Putamen (tissue), 1 donor: ENCODE measurements around the gene GAPDH.
"Not testable (repeated sequence)": the region's sequence is repeated elsewhere in the genome, so short reads cannot be mapped to it uniquely, and the experiment has no call there.

ENCODE experiments used
- DNase-seq: peaks from one replicate; pipeline ENCODE4 v3.0.0-alpha.2; 2016; ENCODE audit warnings: low spot score

GAPDH gene

DNA sequence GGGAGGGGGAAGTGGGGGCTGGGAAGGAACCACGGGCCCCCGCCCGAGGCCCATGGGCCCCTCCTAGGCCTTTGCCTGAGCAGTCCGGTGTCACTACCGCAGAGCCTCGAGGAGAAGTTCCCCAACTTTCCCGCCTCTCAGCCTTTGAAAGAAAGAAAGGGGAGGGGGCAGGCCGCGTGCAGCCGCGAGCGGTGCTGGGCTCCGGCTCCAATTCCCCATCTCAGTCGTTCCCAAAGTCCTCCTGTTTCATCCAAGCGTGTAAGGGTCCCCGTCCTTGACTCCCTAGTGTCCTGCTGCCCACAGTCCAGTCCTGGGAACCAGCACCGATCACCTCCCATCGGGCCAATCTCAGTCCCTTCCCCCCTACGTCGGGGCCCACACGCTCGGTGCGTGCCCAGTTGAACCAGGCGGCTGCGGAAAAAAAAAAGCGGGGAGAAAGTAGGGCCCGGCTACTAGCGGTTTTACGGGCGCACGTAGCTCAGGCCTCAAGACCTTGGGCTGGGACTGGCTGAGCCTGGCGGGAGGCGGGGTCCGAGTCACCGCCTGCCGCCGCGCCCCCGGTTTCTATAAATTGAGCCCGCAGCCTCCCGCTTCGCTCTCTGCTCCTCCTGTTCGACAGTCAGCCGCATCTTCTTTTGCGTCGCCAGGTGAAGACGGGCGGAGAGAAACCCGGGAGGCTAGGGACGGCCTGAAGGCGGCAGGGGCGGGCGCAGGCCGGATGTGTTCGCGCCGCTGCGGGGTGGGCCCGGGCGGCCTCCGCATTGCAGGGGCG is at the start of gene GAPDH:
GAPDH (plus strand) TSS at position 595 of the 772 bp plus-strand sequence. CDS start 316 bp downstream, outside the sequence.
- DNase-seq, result peak; percentile 98

DNA sequence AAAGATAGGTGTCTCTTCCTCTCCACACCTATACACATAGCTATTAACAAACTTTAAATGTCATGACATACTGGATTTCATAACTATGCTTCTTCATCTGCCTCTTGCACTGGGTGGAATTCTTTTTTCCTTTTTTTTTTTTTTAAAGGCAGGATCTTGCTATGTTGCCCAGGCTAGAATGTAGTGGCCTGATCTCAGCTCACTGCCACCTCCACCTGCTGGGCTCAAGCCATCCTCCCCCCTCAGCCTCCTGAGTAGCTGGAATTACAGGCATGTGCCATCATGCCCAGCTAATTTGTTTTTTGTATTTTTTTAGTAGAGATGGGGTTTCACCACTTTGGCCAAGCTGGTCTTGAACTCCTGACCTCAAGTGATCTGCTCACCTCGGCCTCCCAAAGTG is 46.1 kb upstream of the GAPDH start:
- DNase-seq, result no peak

GRCh38 chr12:6489449-6489848 is 44.9 kb upstream of the GAPDH start:
- no peak for DNase-seq

DNA sequence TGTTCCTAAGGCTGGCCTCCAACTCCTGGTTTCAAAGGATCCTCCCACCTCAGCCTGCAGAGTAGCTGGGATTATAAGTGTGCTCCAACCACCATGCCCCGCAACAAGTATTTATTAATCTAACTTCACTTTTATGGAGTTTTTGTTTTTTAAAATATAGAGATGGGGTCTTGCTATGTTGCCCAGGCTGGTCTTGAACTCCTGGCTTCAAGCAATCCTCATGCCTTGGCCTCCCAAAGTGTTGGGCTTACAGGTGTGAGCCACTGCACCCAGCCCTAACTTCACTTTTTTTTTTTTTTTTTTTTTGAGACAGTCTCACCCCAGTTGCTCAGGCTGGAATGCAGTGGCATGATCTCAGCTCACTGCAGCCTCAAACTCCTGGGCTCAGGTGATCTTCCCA is 43.6 kb upstream of the GAPDH start:
- DNase-seq, result not testable (repeated sequence)

GRCh38 chr12:6492838-6493496 is 41.4 kb upstream of the GAPDH start, which contains the start of gene MRPL51:
Gene MRPL51, minus strand, starts transcription at chr12:6493262. Its CDS starts 126 bp downstream, at chr12:6493136.
- peak; percentile 96 for DNase-seq

- peak; percentile 97 for DNase-seq
These were observed 40.6 kb upstream of the GAPDH start, which contains the start of gene NCAPD2 for GRCh38 chr12:6493497-6494257. Gene NCAPD2, plus strand, starts transcription at chr12:6494102. Its CDS starts 997 bp downstream, at chr12:6495099.

GRCh38 chr12:6494258-6494743 is 40.0 kb upstream of the GAPDH start:
- DNase-seq, result no peak

DNA sequence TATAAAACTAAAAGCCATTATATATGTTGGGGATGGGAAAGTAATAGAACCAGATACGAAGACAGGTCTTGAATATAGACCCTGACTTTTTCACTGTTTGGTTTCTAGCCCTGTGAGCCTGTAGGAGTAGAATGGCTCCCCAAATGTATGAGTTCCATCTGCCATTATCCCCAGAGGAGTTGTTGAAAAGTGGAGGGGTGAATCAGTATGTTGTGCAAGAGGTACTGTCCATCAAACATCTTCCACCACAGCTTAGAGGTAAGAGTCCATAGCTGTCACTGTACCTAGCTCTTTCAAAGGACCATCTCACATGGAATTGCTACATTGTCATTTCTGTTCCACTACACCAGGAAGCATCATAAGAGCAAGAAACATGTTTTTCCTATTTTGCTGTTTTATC is 39.3 kb upstream of the GAPDH start:
- no peak for DNase-seq

DNA sequence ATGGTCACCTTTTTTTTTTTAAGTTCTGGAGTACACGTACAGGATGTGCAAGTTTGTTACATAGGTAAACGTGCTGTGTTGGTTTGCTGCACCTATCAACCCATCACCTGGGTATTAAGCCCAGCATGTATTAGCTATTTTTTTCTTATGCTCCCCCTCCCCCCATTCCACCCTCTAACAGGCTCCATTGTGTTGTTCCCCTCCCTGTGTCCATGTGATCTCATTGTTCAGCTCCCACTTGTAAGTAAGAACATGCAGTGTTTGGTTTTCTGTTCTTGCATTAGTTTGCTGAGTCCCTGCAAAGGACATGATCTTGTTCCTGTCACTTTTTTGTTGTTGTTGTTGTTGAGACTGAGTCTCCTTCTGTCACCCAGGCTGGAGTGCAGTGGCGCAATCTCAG is 37.0 kb upstream of the GAPDH start:
- DNase-seq, result peak; percentile 59

DNA sequence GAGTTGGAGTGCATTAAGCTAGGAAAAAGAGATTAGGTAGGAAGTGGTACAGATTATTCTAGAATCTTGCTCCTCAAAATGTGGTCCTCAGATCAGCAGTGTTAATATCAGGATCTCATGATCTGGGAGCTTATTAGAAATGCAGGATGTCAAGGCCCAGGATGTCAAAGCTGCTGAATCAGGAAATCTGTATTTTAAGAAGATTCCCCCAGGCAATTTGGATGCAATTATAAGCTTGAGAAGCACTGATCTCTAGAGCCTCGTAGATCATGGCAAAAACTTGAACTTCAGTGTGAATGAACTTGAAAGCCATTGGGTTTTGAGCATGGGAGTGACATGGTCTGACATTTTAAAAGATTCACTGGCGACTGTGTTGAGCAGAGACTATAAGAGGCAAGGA is 33.9 kb upstream of the GAPDH start:
- DNase-seq, result no peak

DNA sequence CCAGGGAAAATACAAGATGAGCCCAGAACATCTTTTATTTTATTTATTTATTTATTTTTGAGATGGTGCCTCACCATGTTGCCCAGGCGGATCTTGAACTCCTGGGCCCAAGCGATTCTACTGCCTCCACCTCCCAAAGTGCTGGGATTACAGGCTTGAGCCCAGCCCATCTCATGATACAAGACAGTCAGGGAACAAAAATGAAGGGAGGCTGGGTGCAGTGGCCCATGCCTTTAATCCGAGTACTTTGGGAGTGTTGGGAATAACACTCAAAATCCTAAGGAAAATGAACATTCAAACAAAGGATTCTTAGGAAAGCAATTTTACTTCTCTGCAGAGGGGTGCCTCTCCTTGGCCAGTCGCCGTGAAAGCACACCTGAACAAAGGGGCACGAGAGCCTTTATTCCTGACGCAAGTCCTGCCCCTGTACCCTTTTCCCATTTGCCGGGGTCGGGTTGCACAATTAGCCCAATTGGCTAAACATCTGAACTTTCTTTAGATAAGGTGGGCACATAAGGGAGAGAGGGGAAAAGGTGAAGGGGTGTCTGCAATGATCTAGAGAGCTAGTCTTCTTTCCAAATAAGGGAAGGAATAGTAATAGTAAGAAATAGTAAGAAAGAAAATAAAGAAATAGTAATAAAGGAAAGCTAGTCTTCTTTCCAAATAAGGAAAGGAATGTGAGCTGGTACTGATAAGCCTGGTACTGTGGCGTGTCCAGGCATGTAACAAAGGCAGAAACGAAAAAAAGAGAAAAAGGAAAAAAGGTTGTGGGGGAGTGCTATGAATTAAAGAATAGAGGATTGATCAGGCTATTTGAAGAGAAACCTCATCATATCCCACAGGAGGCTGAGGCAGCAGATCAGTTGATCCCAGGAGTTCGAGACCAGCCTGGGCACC is 27.0 kb upstream of the GAPDH start:
- no peak for DNase-seq

DNA sequence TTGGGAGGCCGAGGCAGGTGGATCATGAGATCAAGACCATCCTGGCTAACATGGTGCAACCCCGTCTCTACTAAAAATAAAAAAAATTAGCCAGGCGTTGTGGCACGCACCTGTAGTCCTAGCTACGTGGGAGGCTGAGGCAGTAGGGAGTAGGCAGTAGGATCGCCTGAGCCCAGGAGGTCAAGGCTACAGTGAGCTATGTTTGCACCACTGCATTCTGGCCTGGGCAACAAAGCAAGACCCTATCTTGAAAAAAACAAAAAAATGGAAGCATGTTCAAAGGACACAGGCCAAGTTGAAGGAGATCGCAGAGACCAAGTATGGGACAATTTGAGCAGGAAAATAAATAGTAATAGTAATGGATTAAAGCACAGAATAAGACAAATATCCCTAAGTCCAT is 26.2 kb upstream of the GAPDH start:
- no peak for DNase-seq

GRCh38 chr12:6520186-6520585 is 14.1 kb upstream of the GAPDH start:
- DNase-seq, result no peak

DNA sequence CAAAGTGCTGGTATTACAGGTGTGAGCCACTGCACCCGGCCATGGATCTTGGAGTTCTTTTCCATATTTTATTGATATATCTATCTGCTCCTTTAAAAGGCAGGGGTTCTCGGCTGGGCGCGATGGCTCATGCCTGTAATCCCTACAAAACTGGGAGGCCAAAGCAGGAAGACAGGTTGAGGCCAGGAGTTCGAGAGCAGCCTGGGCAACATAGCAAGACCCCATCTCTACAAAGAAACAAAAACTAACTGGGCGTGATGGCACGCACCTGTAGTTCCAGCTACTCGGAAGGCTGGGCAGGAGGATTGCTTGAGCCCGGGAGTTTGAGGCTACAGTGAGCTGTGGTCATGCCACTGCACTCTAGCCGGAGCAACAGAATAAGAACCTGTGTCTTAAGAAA is 12.1 kb upstream of the GAPDH start:
- no peak for DNase-seq

DNA sequence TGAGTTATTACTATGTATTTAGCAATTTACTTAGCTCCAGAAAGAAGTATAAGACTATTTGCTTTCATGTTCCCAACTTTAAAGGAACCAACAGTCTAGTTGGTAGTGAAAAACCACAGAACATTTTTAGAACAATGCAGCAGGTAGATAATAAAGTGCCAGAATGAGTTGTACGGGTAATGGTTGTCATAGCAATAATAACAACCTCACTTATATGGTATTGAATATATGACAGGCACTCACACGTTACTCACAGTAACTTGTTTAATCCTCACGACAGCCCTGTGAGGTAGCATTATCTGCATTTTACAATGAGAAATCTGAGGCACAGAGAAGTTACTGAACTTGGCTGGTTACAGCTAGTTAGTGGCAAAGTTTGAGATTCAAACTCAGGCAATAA is 10.6 kb upstream of the GAPDH start:
- no peak for DNase-seq

GRCh38 chr12:6524648-6525047 is 9.7 kb upstream of the GAPDH start:
- DNase-seq, result no peak

DNA sequence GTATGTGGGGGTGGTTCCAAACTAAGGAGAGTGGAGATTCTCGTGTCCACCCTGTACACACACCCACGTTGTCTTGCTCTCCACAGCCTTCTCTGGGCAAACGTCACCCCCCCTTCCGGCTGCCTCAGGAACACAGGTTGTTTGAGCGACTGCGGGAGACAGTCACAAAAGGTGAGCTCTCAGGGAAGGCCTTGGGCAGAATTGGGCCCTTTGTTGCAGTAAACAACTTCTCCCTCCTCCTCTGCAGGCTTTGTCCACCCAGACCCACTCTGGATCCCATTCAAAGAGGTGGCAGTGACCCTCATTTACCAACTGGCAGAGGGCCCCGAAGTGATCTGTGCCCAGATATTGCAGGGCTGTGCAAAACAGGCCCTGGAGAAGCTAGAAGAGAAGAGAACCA is 8.1 kb upstream of the GAPDH start:
- DNase-seq, result no peak

DNA sequence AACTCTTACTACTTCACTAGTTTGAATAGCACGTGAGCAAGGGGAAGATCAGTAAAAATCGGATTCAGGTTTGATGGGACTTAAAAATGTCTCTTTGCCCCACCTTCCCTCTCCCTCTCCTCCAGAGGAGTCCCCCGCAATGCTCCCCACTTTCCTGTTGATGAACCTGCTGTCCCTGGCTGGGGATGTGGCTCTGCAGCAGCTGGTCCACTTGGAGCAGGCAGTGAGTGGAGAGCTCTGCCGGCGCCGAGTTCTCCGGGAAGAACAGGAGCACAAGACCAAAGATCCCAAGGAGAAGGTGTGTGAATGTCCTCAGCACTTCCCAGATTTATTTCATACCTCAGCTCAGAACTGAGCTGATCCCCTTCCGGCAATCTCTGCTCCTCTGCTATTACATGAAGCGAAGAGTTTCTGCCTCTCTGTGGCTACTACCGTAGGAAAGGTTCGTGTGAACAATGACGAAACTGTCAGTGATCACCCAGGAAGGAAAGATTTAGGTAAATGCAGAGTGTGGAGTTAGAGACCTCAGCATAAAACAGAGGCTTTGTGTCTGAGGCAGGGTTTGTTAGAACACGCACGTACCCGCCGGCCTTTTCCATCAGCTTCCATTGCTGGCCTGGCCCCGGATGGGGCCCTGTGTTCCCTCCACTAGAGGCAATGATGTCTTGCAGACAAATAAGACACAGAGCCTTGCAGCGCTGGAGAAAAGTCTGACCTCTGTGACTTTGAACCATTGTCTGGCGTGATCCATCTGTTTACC is 7.4 kb upstream of the GAPDH start:
- no peak for DNase-seq

GRCh38 chr12:6527711-6528110 is 6.6 kb upstream of the GAPDH start:
- DNase-seq, result no peak

DNA sequence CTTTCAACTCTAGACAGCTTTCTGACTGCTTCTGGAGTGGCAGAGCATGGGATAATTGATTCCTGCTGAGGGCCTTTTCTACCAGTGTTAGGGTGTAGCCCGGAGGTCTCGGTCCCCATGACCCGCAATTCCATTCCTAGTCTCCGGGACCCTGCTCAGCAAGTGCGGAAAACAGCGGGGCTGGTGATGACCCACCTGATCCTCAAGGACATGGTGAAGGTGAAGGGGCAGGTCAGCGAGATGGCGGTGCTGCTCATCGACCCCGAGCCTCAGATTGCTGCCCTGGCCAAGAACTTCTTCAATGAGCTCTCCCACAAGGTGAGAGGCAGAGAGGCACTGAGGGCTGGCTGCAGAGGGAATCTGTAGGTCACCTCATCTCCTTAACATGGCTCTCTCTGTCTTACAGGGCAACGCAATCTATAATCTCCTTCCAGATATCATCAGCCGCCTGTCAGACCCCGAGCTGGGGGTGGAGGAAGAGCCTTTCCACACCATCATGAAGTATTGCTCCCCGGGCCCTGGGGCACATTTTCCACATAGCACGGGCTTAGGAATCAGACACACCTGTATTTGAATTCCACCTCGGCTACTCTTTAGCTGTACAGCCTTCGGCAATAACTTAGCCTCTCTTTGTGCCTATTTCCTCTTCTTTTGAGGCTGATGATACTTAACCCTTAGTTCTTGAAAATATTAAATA is 5.6 kb upstream of the GAPDH start:
- DNase-seq, result no peak
